Endometrial microvascular endothelial cells (primary cell): ENCODE results near the gene SPATA6L. TPM values are rescaled to one million over a fixed set of nuclear protein-coding genes. Genes with fewer than 3 reads are reported as not detected.

ENCODE experiments used
- in situ Hi-C: cut with HindIII; loops from 2 replicates; pipeline ENCODE4 v1.10.0; 2017; ENCODE audit warnings: low sequenced_read_pairs, low pct_unique_long_range_greater_than_20kb; ENCODE audit errors: inconsistent ontology term
- total RNA-seq: library from RNA; depleted of rRNA; stranded (reverse); fragments of >200 nt; gene quantifications from one replicate; pipeline ENCODE4 v1.2.3, GENCODE V29; 2015; ENCODE audit errors: inconsistent ontology term

The SPATA6L gene, protein sequence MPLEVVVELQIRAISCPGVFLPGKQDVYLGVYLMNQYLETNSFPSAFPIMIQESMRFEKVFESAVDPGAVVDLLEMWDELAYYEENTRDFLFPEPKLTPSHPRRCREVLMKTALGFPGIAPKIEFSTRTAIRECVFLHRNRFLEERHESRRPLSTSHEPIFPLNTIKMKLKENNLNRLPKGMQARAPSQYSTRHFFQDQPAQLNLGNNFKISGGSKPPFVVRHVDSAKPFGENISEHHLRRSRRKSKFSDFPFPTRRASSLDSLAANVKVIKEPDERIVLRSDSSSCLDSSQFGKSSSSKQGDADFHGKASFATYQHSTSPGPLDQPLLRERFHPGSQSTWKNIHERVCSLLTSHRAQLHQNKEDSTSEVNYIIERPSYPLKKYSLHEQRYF
- total RNA-seq: 7.1 TPM

DNA sequence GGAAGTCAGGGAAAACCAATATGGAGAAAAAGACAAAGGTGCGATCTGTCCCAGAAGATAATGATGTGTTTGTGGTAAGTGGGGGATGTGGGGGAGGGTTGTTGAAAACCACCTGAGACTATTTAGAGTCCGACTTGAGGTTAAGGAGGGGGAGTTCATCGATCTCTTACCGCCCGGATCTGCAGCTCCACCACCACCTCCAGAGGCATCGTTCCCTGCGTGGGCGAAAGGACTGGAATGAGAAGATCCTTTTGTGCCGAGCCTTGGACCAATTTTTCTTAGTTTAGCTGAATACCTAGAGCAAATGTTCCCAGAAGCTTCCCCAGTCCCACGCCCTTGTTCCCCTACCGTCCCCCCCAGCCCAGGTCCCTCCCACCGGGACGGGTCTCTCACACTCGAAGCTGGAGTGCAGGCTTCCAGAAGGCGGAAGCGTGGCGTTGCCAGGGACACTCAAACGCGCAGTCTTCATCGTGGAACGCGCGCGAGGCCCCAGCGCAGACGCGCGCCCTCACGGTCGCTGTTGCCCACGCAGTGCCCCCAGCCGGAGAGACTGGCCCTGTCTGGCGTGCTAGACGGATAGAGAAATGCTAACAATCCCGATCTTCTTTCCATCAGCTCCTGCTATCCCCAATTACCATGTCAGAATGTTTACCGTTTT, at the start of gene SPATA6L:
SPATA6L (minus strand) TSS at position 439 of the 658 bp plus-strand sequence; CDS start at position 209, 230 bp downstream.
- in situ Hi-C loops: no loop called here

DNA sequence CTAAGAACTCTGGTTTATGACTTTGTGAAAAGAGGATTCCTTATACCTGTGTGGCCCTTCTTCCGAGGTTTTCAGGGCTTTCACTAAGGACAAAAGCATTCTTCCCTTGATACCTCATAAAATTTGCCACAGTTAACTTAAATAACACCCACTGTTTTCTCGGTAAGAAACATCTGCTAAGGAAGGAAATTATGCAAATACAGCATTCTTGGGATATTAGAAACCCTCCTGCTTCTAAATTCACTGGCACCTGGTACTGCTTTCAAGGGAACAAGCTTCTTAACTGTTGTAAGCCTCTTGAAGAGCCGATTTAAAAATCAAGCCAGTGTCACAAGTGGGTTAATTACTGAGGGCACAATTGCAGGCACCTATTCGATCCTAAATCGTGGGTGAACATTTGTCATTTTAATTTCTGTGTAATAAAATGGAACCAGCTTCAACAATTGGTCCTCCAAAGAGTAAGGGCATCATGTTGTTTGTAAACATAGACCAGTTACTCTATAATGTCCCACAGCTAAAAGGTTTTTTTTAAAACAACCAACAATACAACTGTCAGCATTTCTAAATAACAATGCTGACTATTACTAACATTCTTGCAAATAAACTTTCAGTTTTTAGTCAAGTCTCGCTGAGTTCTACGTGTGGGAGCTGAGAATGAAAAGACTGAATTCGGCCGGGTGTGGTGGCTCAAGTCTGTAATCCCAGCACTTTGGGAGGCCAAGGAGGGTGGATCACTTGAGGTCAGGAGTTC, 48.2 kb upstream of the SPATA6L start:
- in situ Hi-C loops: no loop called here

DNA sequence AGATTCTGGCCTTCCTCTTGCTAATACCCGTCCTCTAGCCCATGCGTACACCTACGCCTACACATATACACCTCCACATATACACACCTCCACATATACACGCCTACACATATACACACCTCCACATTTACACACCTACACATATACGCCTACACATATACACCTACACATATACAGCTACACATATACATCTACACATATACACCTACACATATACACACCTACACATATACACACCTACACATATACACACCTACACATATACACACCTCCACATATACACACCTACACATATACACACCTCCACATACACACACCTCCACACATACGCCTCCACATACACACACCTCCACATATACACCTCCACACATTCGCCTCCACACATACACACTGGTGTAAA, 47.6 kb upstream of the SPATA6L start:
- in situ Hi-C loops: no loop called here

DNA sequence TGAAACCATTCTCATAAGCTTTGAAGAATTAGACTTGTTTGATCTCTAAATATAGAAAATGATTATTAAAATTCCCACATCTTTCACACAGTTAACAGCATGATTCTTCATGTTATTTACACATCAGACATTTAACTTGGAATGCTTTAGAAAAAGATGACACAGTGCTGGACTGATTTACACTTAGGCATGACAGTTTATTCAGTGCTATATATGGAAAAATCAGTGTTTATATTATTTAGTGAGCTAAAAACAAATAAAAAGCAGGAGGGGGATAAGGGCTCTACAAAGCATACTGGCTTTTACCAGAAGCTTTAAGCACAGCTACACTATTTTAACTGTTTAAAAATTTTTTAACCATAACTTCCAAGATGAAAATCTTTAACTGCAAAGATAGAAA, 43.1 kb upstream of the SPATA6L start:
- in situ Hi-C loops: no loop called here

DNA sequence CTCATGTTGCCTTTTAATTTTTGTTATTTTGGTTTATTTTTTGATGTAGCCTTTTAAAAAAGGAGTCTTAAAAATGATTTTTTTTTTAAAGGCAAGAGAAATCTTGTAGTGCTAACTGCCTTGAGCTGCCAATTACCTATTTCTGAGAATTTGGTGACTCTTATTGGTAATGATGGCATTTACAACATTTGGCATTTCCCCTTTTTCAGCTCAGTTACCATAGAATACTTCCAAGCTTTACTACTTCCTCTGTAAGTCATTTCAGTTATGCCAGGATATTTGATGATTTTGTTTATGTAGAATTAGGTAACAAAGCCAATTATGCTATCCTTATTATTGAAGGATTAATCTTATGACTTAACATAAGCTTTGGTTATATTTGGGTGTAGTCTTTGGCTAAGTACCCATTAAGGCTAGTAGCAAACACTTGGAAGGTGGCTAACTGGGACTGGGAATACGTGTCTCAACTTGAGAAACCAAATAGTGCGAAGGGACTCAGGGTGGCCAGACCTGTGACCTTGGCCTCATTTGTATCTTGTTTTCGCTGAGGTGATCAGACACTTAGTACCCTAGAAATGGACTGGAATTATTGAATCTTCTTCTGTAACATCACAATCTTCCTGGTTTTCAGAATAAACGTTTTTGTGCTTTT, 40.8 kb upstream of the SPATA6L start:
- in situ Hi-C loops: no loop called here

DNA sequence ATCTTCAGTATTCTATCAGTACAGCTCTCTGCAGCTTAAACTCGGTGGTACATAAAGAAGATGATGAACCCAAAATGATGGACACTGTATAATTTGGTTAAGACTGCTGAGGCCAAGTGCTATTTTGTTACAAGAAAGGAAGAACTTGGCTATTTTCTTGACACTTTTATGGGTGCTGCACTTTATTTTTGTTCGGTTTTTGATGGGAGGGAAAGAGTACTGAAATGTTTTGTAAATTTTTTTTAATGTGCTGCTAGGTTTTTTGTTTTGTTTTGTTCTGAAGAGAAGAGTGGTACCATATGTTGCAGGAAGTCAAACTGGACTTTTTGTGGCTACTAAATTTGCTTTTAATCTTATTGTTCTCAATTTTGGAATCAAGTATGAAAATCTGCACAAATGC, 39.7 kb upstream of the SPATA6L start:
- in situ Hi-C loops: no loop called here

DNA sequence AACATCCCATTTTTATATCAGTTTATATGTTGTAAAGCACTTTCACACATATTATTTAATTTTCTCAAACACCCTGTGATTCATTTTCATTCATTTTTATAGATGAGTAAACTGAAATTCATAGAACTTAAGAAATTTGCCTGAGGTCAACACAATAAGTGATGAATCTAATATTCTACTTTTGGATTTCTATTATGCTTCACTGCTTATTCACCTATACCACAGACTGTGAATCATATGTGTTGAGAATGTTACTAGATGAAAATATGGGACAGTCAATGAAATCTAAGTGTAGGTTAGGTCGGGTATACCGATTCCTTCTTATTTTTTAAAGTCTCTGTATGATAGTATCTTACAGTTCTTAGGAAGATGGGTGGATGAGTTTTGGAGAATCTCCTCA, 37.8 kb upstream of the SPATA6L start:
- in situ Hi-C loops: no loop called here

DNA sequence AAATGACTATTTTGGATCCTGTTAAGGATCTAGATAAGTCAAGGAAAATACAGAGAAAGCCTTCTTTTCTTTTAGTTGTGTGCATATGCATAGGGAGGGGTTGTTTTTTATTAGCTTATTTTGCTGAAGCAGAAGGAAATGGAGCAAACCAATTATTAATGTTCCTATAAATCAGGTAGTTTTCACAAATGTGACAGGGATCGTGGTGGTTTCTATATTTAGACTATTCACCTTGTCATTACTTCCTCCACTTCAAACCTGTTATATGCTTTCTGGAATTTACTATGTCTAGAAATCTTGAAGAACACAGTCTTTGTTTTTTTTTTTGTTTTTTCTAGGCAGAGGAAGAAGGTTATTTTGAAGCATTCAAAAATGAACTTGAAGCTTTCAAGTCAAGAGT, 35.2 kb upstream of the SPATA6L start:
- in situ Hi-C loops: no loop called here

DNA sequence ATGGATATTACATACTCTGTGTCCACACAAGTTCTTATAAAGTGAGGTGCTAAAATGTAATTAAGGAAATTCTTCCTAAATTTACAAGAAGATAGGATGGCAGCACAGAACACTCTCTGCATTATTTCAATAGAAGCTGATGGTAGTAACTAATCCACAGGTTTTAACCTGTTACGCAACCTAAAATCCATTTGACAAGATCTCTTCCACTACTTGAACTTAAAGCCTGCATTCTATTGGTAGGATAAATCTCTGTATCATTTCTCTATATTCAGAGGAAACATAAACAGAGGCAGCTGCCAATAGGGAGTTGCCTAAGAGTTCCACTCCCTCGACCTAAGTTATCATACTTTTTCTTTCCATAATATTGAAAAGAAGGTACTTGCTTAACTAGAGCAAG, 34.7 kb upstream of the SPATA6L start:
- in situ Hi-C loops: no loop called here

DNA sequence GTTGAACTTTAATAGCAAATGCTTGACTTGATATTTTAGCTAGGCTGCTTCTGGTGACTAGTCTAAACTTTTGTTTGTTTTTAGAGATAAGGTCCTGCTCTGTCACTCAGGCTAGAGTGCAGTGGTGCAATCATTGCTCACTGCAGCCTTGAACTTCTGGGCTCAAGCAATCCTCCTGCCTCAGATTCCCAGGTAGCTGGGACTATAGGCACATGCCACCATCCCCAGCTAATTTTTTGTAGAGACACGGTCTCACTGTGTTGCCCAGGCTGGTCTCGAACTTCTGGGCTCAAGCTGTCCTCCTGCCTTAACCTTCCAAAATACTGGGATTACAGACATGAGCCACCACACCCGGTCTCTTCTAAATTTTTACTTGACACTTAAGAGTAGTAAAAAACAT, 33.8 kb upstream of the SPATA6L start:
- in situ Hi-C loops: no loop called here

DNA sequence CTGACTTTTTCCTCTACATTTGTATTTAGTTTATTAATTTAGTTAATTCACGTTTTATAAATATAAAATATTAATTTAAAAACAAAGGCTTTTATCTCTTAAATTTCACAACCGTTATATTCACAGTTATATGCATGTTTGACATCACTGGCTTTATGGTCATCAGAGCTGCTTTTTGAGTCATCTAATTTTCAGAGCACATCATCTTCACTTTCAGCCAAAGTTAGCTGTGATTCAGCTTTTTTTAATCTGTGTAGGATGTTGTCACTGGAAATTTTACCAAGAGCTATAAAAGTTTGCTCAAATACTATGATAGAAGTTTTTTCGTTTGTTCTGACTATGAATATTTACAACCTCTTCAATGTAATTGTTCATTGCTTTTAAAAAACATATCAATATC, 25.5 kb upstream of the SPATA6L start:
- in situ Hi-C loops: no loop called here

DNA sequence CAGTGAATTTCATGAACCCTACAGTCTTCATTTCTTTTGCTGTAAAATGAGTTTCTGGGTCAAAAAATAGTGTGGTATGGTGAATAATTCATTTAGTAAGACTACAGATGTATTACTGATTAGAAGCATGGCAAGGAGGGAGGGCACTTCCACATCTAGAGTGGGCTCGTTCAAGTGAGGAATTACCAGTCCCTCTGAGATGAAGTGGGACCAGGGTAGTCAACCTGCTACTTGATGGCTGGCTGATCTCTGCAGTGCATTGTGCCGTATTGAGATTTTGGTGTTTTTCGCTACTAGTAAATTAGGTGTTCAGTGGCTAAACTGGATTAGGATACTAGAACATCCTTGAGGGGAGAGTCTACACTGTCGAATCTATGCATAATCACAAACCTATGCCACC, 23.9 kb upstream of the SPATA6L start:
- in situ Hi-C loops: no loop called here

DNA sequence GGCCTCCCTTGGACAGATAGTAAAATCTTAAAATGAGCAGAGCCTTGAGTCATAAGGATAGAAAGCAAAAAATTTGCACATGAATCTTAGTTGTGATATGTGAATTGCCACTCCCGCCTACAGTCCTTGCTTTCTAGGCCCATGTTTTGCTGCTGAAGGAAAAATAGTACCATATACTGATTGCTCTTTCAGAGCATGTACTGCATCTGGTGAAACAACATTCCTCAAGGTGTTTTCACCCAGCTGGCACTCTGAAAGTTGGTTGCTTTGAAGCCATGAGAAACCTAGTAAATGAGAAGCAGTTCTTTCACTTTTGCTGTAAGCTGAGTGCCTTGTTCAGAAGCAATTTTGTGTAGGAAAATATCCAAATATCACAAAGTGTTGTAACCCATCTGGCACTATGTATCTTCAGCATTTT, 23.4 kb upstream of the SPATA6L start:
- in situ Hi-C loops: no loop called here

DNA sequence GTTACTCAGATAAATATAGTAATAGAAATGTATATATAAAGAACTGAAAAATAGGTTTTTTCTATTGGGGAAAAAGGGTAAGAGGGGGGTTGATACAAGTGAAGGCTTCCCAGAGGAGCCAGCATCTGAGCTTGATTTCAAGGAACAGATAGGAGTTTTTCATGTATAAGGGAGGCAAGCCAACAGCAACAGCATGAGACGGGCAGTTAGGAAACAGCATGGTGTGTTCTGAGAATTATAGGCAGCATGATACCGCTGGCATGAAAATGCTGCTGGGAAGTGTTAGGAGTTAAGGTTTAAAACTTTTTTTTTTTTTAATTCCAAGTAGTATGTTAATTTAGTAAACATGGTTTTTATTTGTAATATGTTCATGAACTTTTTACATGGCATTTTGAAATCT, 22.7 kb upstream of the SPATA6L start:
- in situ Hi-C loops: no loop called here

DNA sequence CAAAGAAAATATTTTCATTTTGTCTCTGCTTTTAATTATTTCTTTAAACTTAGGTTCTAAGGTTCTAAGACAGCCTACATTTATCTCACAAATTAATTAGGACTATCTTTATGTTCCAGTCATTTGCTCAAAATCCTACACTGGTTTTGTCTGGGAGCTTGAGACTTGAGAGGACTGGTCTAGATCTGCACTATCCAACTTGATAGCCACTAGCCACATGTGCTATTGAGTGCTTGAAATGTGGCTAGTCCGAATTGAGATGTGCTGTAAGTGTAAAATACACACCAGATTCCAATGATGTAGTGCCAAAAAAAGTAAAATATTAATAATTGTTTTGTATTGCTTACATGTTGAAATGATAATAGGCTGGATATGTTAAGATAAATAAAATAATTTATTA, 20.3 kb upstream of the SPATA6L start:
- in situ Hi-C loops: no loop called here

DNA sequence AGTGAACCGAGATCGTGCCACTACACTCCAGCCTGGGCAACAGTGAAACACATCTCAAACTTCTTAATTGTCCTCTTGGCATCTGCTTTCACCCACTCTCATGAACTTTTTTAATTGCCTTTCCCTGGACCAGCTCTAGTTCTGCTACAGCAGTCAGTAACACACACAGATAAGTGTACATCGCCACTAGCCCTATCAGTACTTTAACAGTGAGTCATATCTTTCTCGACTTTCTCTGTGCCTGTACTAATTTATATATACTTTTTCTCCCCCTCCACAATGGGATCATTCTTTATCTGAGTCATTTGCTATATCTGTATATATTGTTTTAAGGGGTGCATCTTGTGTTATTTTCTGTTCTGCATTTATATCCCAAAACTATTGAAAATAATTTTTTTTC, 19.8 kb upstream of the SPATA6L start:
- in situ Hi-C loops: no loop called here

DNA sequence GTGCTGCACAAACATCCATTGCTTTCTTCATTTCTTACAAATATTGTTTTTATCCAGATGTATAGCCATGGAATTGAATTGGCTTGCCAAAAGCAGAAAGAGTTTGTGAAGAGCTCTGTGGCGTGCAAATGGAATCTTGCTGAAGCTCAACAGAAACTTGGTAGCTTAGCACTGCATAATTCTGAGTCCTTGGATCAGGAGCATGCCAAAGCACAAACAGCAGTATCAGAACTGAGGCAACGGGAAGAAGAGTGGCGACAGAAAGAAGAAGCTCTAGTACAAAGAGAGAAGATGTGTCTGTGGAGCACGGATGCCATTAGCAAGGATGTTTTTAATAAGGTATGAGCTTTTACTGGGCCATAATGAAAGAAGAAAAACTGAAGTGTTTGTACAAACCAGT, 18.5 kb upstream of the SPATA6L start:
- in situ Hi-C loops: no loop called here

DNA sequence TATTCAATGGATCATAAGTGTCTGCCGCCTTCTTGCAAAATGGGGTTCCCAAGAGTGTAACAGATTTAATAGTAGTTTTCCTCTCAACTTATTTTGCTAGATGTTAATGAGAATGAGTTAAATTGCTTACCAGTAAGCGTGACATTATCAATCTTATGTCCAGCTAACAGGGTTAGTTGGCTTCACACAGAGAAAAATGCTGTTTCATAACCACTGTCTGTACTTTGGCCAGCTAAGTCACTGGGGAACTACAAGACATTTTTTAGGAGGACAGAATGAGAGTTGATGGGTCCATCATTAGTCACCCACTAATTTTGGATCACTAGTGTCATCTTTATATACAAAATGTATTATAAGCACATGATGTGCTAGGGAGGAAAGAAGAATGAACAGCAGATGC, 14.5 kb upstream of the SPATA6L start:
- in situ Hi-C loops: no loop called here

DNA sequence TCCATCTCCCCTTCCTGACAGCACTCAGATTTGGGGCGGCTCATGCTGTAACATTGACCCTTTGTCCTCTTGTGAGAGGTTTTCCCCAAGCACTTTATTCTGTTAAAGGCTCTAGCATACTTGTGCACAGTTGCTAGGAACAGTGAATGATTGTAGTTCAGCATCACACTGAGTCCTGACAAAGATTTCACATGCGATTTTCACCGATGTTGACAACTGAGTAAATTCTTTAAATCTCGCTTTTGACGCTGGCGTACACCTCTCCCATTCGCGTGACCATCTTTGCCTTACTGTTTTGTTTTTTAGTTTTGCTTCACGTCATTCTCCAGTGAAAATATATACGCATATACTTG, 13.9 kb upstream of the SPATA6L start:
- in situ Hi-C loops: no loop called here
